HG03378 (cell line): ENCODE results near the gene ASB16.

ENCODE experiments used
- ATAC-seq: cut with Tn5 transposase; IDR thresholded peaks from one replicate; pipeline ENCODE4 v1.9.1; 2021; ENCODE audit warnings: mild to moderate bottlenecking, moderate library complexity; ENCODE audit not compliant: unreplicated experiment

ASB16 gene

DNA sequence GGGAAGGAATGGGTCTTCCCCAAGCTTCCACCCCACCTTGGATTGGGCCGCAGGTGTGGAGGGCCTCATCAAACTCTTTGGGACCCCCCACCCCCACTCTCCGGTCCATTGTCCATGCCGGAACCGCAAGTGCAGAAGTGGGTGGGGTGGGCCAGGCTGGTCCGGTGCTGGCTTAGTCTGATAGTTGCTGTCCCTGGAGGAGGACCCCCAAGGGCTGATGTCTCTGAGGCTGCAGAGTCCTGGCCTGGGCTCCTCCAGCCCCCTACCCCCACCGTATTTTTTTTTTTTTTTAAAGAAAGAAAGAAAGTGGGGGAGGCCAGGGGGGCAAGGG is 36.3 kb downstream of the ASB16 start:
- no peak for ATAC-seq

DNA sequence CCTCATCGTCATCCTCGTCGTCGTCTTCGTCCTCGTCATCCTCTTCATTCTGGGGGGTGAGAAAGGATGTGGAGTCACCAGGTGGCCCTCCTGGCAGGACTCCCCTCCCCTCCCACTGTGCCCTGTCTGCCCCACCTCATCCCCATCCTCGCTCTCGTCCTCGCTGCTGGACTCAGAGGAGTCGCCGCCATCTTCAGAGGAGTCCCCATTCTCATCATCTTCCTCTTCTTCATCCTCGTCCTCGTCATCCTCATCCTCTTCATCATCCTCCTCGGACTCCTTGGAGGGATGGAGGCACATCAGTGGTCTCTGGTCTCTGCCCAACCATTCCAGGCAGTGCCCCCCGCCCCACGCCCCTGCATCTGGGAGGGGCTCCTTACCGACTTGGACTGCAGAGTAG is 36.8 kb downstream of the ASB16 start:
- ATAC-seq = no peak

GRCh38 chr17:44207743-44208142 is 37.2 kb downstream of the ASB16 start:
- ATAC-seq = no peak

DNA sequence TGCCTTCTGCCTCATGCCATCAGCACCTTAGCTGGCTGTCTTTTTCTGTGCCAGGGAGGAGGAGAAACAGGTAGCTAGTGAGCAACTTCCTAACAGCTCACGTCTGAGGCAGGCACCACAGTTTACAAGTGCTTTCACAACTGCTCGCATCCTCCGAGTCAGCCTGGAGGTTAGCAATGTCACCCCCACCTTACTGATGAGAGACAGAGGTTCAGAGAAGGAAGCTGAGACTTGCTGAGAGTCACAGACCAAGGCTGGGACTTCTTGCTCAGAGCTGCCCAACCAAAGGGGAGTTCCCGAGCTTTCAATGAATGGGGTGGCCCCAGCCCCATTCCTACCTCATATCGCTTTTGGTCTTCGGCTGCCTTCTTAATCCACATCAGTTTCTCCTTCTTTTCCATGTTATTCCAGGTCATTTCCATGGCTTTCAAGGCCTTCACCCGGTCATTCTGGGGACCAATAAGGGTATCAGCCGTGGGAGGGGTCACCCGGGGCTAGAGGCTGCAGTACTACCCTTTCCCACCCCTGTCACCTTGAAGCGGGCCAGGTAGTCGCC is 39.4 kb downstream of the ASB16 start:
- no peak for ATAC-seq

GRCh38 chr17:44210342-44211192 is 40.1 kb downstream of the ASB16 start:
- ATAC-seq = no peak

GRCh38 chr17:44211281-44212265 is 41.1 kb downstream of the ASB16 start:
- ATAC-seq = no peak

DNA sequence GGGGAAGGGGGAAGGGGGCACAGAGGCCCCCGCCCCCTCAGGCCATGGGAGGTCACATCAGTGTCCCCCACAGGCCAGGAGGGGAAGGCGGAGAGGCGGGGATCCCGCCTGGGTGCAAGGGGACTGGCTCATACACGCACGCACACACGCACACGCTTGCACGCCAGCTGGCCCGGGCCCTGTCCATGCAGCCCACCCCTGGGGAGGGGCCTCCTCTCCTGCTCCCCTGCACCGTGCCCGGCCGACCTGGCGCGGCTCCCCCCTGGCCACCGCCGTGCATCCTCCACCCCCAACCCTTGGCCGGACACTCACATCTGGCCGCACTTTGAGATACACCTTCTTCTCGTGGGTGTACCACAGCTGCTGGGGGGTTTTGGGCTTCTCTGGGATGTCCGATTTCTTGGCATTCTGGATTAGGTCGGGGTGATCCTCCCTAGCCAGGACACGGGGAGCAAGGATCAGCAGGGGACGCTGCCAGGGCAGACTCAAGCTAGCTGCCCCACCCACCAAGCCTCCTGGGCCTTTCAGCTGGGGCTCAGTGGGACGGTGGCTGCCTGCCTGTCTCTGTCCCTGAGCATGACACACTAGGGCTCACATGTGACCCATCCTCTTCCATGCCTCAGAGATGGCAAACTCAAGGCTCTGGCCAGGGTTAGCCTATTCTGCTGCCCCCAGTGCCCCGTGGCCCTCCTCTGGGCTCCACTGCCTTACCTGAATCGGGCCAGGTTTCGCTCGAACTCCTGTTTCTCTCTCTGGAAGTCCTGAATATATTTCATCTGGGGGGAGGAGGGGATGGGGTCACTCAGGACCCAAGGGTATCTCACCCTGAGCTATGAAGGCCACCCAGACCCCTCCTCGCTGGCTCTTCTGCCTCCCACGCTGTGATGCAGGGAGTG is 42.3 kb downstream of the ASB16 start:
- ATAC-seq = no peak

- no peak for ATAC-seq
Measured at GRCh38 chr17:44213403-44214229, 43.1 kb downstream of the ASB16 start.

DNA sequence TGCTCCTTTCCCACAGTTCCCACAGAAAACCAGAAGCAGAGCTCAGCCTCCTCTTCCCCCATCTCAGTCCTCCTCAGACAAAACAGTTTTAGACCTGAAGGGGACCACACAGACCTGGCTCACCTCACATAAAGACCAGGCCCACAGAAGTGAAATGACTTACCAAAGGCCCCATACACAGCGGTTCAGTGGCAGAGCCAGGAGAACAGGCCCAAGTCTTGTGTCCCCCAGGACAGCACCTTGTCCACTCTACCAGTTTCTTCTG is 43.7 kb downstream of the ASB16 start:
- ATAC-seq = no peak

- no peak for ATAC-seq
Measured at GRCh38 chr17:44214896-44215295, 44.4 kb downstream of the ASB16 start.

DNA sequence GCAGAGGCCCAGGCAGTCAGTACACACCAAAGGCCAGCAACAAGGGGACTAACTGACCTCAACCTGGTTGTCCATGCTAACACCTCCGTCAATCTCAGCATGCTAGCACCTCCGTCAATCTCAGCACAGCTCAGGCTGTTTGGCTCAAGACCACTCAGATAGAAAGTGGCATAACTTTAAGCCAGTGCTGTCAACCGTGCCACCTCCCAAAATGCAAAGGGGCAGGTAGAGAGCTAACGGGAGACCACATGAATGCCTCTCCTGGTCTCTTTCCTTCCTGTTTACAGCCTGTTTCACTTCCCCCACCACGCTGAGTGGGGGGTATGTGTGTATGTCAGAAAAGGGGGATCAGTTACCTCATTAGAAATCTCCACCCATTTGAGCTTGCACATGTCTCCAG is 45.7 kb downstream of the ASB16 start:
- no peak for ATAC-seq

DNA sequence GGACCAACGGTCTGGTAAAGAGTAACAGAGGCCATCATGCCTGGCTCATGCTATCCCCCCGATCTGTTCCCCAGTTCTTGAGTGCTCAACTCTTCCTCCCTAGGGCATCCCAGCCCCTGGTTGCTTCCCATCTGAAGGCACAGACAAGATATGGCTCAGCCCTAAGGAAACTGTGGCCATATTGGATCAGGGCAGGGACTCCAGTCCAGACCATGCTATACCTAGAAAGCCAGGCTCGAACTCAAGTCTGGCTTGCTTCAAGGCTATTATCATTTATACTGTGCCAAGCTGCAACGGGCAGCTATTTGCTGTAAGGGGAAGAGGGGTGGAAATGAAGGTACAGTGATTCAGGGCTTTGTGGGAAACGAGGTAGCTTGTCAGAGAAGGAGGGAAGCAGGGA is 46.2 kb downstream of the ASB16 start:
- no peak for ATAC-seq

DNA sequence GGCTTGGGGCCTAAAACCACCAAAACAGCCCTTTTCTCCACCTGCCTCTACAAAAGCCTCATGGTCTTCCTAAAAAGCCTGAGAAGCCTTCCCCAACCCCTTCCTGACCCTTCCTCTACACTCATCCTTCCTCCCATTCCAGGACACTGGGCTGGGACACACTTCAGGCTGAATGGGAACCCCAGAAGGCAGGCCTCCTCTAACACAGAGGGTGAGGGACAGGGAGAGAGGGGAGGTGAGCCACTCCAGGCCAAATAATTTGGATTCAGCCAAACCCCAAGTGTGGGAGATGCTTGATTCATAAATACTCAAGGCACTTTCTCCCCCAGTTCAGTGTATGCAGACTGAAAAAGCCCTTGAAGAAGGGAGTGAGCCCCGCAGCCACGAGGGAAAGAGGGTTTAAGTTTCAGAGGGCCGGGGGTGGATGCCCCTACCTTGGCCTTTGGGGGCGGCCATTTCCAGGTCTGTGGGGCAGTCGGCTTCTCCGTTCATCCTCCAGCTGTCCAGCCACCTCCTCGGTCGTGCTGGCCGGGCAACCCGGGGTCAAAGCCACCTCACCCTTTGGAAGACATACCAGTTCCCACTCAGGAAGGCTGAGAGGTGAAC is 47.3 kb downstream of the ASB16 start:
- no peak for ATAC-seq

DNA sequence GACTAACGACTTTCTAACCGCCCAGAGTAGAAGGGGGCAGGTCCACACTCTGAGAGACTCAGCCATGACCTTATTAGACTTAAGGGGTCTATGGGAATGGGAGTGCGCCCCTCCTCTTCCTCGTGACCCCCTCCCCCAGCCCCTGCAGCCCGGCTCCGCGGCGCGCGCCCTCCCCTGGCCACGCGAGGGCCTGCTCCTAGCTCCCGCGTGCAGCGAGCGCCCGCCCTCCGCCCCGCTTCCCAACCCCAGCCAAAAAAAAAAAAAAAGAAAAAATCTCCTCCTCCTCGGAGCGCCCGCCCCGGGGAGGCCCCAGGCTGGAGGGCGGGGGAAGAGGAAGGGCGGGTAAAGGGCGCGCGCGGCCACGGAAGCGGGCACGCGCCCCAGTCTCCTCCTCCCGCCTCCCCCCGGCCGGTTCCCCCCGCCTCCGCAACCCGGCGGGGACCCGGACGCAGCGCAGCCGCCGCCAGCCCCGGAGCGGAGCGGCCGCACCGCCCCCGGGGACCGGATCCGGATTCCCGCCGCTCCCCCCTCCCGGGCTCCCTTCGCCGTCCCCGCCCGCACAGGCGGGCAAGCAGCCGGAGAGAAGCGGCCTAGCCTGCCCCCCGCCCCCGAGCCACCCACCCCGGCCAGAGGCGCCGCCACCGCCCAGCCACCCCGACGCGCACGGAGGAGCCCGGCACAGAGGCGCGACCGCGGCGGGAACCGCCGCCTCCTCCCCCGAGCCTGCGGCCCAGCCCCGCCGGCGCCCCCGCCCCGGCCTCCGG is 48.0 kb downstream of the ASB16 start:
- ATAC-seq = no peak

- no peak for ATAC-seq
Measured at GRCh38 chr17:44219108-44219615, 48.7 kb downstream of the ASB16 start.

GRCh38 chr17:44219616-44220212 is 49.2 kb downstream of the ASB16 start, which contains the start of gene UBTF:
Gene UBTF, minus strand, starts transcription at chr17:44219675. Its CDS starts 1,446 bp downstream, at chr17:44218229.
- ATAC-seq = no peak

GRCh38 chr17:44220213-44221083 is 49.9 kb downstream of the ASB16 start:
- no peak for ATAC-seq
